ENCODE measurements around the gene ZC3H4.

- TF ChIP-seq POLR2A (IDR thresholded peaks at IDR 0.05), result no peak
- no peak for TF ChIP-seq CTCF (IDR thresholded peaks at IDR 0.05)
These were observed 67.6 kb downstream of the ZC3H4 start for GRCh38 chr19:47045867-47046470.
